A673 (cell line): ENCODE data around the gene SYNC. TPM values are rescaled to one million over a fixed set of nuclear protein-coding genes. Genes with fewer than 3 reads are reported as not detected.
"Not testable (repeated sequence)": the region's sequence is repeated elsewhere in the genome, so short reads cannot be mapped to it uniquely, and the experiment has no call there.

Experiments used
- BruUV-seq: library from RNA; stranded (reverse); fragments of 400-500 nt; replicated peaks from 2 replicates; lab custom pipeline; 2021; lab: Mats Ljungman, UMichigan
- CTCF ChIA-PET: fragments of 300-600 bp; sonication (Branson Sonifier 250); formaldehyde crosslinking; loops from one replicate; lab custom pipeline; 2022; ENCODE audit warnings: antibody characterized with exemption; lab: Charles Lee
- POLR2A ChIA-PET: fragments of 300-600 bp; sonication (Branson Sonifier 250); formaldehyde crosslinking; loops from one replicate; lab custom pipeline; 2022; ENCODE audit warnings: antibody characterized with exemption; ENCODE audit not compliant: low non-redundant PET; lab: Charles Lee
- DNase-seq: peaks from one replicate; pipeline ENCODE4 v3.0.0-alpha.2; 2015; ENCODE audit warnings: low spot score
- H3K27ac ChIP-seq: fragments of 200-600 bp; sonication (generic); 2 replicates; pipeline ENCODE4 v1.5.1; 2016; ENCODE audit warnings: mixed run types, low read depth, mild to moderate bottlenecking, mixed read lengths, antibody characterized with exemption, low read length; ENCODE audit not compliant: poor library complexity, severe bottlenecking
- H3K27me3 ChIP-seq: fragments of 200-600 bp; sonication (generic); replicated peaks from 2 replicates; pipeline ENCODE4 v1.6.1; 2017; ENCODE audit warnings: mixed run types, low read depth, mild to moderate bottlenecking, mixed read lengths, antibody characterized with exemption, low read length; ENCODE audit not compliant: insufficient read depth, poor library complexity
- H3K36me3 ChIP-seq: fragments of 200-600 bp; sonication (generic); 2 replicates; pipeline ENCODE4 v1.6.1; 2016; ENCODE audit warnings: mixed run types, mild to moderate bottlenecking, mixed read lengths, antibody characterized with exemption, low read length; ENCODE audit not compliant: insufficient read depth, poor library complexity, severe bottlenecking
- H3K4me1 ChIP-seq: fragments of 200-600 bp; sonication (generic); 2 replicates; pipeline ENCODE4 v1.6.1; 2017; ENCODE audit warnings: mixed run types, mild to moderate bottlenecking, mixed read lengths, antibody characterized with exemption, low read length; ENCODE audit not compliant: insufficient read depth, poor library complexity, severe bottlenecking
- H3K4me3 ChIP-seq: fragments of 200-600 bp; sonication (generic); 2 replicates; pipeline ENCODE4 v1.5.1; 2016; ENCODE audit warnings: low read depth, mixed run types, mild to moderate bottlenecking, mixed read lengths, low read length; ENCODE audit not compliant: poor library complexity, severe bottlenecking
- H3K9me3 ChIP-seq: fragments of 200-600 bp; sonication (generic); 2 replicates; pipeline ENCODE4 v1.6.1; 2016; ENCODE audit warnings: mixed run types, low read depth, mild to moderate bottlenecking, mixed read lengths, antibody characterized with exemption, low read length; ENCODE audit not compliant: poor library complexity, severe bottlenecking
- EZH2 ChIP-seq: fragments of 200-600 bp; sonication (generic); IDR thresholded peaks from 2 replicates; pipeline ENCODE4 v1.6.1; 2017; ENCODE audit warnings: borderline replicate concordance, low read depth, mild to moderate bottlenecking, mixed read lengths, antibody characterized with exemption, low read length; ENCODE audit not compliant: poor library complexity, severe bottlenecking
- intact Hi-C: fragments of 100-400 bp; cut with micrococcal nuclease; formaldehyde crosslinking; loops from one replicate; pipeline ENCODE4 v1.10.0; 2022; ENCODE audit not compliant: unreplicated experiment
- total RNA-seq: library from RNA; stranded (reverse); gene quantifications from 2 replicates; pipeline ENCODE4 v1.2.3, GENCODE V29; 2021
- TF ChIP-seq, protein P1 (sequence below): fragments of 300-800, 200-600 bp; sonication (generic); conservative IDR thresholded peaks from 2 replicates; pipeline ENCODE4 v1.5.1; 2017; ENCODE audit warnings: low read depth, mild to moderate bottlenecking, antibody characterized with exemption, low read length, moderate library complexity, mixed read lengths

SYNC gene
- total RNA-seq, 1 experiment from 2014 or later: 0.71 TPM

DNA sequence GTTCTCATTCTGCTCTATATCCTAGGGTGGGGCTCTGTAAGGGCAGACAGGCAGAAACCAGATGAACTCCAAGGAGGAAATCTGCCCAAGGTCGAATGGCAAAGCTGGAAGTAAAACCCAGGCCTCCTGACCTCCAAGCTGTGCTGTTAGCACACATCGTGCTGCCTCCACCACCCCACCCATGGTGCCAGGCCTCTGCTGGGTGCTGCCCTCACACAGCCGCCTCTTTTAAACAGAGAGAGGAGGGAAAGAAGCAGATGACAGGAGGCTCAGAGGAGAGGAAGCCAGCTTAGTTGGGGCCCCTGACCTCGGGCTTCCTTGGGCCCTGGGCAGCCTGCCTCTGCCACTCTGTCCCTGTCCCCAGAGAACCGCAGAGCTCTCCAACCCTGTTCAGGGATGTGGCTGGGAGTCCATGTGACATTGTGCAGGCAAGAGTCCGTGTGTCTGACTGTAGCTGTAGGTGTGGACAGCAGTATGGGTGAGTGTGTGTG, 1.1 kb downstream of the SYNC start:
- CTCF ChIA-PET: no interaction called here
- intact Hi-C loops: no loop called here

DNA sequence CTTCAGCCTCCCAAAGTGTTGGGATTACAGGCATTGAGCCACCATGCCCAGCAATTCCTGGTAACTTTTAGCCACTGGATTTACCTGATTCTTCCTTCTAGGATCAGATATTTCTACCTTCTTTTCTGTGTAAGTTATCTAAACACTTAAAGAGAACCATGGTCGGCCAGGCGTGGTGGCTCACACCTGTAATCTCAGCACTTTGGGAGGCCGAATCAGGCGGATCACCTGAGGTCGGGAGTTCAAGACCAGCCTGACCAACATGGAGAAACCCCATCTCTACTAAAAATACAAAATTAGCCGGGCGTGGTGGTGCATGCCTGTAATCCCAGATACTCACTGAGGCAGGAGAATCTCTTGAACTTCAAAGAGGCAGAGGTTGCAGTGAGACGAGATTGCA, 5.6 kb downstream of the SYNC start:
- BruUV-seq, H3K4me1 ChIP-seq, H3K9me3 ChIP-seq, DNase-seq, H3K4me3 ChIP-seq, H3K36me3 ChIP-seq, intact Hi-C loops, H3K27me3 ChIP-seq, H3K27ac ChIP-seq, POLR2A ChIA-PET: not testable (repeated sequence)
- CTCF ChIA-PET: interaction anchor here (0.7 kb wide), 1 partner anchor 48 kb away, joined by 7 read pairs; no protein-coding TSS in a partner anchor

More for the DNA sequence above, 1.1 kb downstream of the SYNC start:
- no peak overlapping the region for H3K27ac ChIP-seq
- H3K4me3 ChIP-seq: no peak overlapping the region
- no peaks in the 10 kb centered on the region for H3K4me1 ChIP-seq
- TF ChIP-seq, protein P1, sequence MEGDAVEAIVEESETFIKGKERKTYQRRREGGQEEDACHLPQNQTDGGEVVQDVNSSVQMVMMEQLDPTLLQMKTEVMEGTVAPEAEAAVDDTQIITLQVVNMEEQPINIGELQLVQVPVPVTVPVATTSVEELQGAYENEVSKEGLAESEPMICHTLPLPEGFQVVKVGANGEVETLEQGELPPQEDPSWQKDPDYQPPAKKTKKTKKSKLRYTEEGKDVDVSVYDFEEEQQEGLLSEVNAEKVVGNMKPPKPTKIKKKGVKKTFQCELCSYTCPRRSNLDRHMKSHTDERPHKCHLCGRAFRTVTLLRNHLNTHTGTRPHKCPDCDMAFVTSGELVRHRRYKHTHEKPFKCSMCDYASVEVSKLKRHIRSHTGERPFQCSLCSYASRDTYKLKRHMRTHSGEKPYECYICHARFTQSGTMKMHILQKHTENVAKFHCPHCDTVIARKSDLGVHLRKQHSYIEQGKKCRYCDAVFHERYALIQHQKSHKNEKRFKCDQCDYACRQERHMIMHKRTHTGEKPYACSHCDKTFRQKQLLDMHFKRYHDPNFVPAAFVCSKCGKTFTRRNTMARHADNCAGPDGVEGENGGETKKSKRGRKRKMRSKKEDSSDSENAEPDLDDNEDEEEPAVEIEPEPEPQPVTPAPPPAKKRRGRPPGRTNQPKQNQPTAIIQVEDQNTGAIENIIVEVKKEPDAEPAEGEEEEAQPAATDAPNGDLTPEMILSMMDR: no peak
- no peak for TF ChIP-seq EZH2
- no peak for DNase-seq
- no peaks in the 10 kb centered on the region for H3K9me3 ChIP-seq
- H3K27me3 ChIP-seq: no peaks in the 10 kb centered on the region
- BruUV-seq: no TSS peak
- H3K36me3 ChIP-seq: no peaks in the 10 kb centered on the region
- POLR2A ChIA-PET: interaction anchor here (0.6 kb wide), 1 partner anchor 11 kb away, joined by 3 read pairs; no protein-coding TSS in a partner anchor

DNA sequence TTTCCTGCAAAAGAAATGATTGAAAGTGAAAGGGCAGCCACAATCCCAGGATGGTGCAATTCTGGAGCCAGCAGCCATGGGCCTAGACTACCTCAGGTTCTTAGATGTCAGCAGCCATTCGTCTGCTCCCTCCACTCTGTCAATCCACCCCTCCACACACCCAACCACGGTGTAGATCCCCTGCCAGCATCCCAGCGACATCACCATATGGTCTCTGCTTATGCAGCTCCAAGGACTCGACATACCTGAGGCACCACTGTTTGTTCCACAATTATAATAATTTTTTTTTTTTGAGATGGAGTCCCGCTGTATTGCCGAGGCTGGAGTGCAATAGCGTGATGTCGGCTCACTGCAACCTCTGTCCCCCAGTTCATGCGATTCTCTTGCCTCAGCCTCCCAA, 6.5 kb downstream of the SYNC start:
- no peak for TF ChIP-seq EZH2
- TF ChIP-seq, protein P1: no peak

More for the DNA sequence above, 6.5 kb downstream of the SYNC start:
- BruUV-seq: no TSS peak
- H3K9me3 ChIP-seq: no peaks in the 10 kb centered on the region
- no peaks in the 10 kb centered on the region for H3K4me1 ChIP-seq
- ChIA-PET CTCF (interaction anchor here (0.6 kb wide), 1 partner anchor 176 kb away, joined by 3 read pairs; no protein-coding TSS in a partner anchor), POLR2A (no interaction called here)
- H3K27ac ChIP-seq: no peak overlapping the region
- no peak overlapping the region for H3K4me3 ChIP-seq
- H3K27me3 ChIP-seq: no peaks in the 10 kb centered on the region
- DNase-seq: no peak
- intact Hi-C loops: no loop called here
- H3K36me3 ChIP-seq: no peaks in the 10 kb centered on the region
